HG02623 (cell line): Measurements from ENCODE around the gene TMEM235.

Source experiments
- ATAC-seq: cut with Tn5 transposase; IDR thresholded peaks from one replicate; pipeline ENCODE4 v1.9.1; 2021; ENCODE audit warnings: moderate library complexity; ENCODE audit not compliant: unreplicated experiment

Gene TMEM235

GRCh38 chr17:78268191-78268874 is 36.9 kb downstream of the TMEM235 start:
- no peak for ATAC-seq

GRCh38 chr17:78268951-78269905 is 37.8 kb downstream of the TMEM235 start:
- no peak for ATAC-seq

GRCh38 chr17:78269955-78270381 is 38.5 kb downstream of the TMEM235 start:
- no peak for ATAC-seq

- ATAC-seq = no peak
Observed at GRCh38 chr17:78271419-78272170, 40.2 kb downstream of the TMEM235 start.

GRCh38 chr17:78272181-78272913 is 40.9 kb downstream of the TMEM235 start:
- ATAC-seq = no peak

- no peak for ATAC-seq
Observed at GRCh38 chr17:78272914-78273258, 41.5 kb downstream of the TMEM235 start.

GRCh38 chr17:78273813-78274212 is 42.4 kb downstream of the TMEM235 start:
- no peak for ATAC-seq

- ATAC-seq = no peak
Observed at GRCh38 chr17:78275355-78275754, 43.9 kb downstream of the TMEM235 start.

GRCh38 chr17:78276098-78276887 is 44.9 kb downstream of the TMEM235 start:
- peak; percentile 59 for ATAC-seq

GRCh38 chr17:78278139-78278741 is 46.8 kb downstream of the TMEM235 start:
- no peak for ATAC-seq

GRCh38 chr17:78279360-78279990 is 48.0 kb downstream of the TMEM235 start:
- ATAC-seq = no peak

GRCh38 chr17:78281249-78281845 is 49.9 kb downstream of the TMEM235 start:
- ATAC-seq = no peak

GRCh38 chr17:78284146-78284545 is 52.7 kb downstream of the TMEM235 start:
- ATAC-seq = no peak

GRCh38 chr17:78289004-78289403 is 57.6 kb downstream of the TMEM235 start:
- ATAC-seq = no peak

- no peak for ATAC-seq
Observed at GRCh38 chr17:78289802-78290363, 58.5 kb downstream of the TMEM235 start.
